OCI-LY3 (cell line): ENCODE measurements around the gene DUOXA1.

Experiments
- EZH2phosphoT487 ChIP-seq: fragments of 200-600 bp; shearing (Covaris generic); IDR thresholded peaks from 2 replicates; pipeline ENCODE4 v1.6.1; 2018; ENCODE audit warnings: antibody characterized with exemption, mixed run types, low read depth
- TF ChIP-seq, protein P1 (sequence below): fragments of 200-600, 300-600 bp; sonication (generic); IDR thresholded peaks from 2 replicates; pipeline ENCODE4 v1.5.1; 2014; ENCODE audit warnings: antibody characterized with exemption, low read length, low read depth

DNA sequence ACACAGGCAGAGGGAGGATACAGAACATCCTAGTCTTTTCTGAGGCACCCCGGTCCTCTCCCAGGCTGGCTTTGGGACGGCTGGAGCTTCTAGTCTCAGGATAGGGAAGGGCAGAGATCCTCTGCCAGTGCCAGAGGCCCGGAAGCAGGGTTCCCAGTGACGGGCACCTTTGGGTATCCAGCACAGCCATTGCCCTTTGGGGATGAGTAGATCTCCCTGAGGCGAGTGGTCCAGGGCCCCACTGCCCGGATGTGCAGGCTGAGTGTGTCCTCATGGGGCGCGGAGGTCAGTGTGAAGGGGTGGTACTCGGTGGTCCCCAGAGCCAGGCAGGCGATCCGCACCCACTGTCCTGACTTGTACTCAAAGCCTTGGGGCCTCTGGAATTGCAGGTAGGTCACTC is 34.0 kb downstream of the DUOXA1 start:
- TF ChIP-seq, protein P1, sequence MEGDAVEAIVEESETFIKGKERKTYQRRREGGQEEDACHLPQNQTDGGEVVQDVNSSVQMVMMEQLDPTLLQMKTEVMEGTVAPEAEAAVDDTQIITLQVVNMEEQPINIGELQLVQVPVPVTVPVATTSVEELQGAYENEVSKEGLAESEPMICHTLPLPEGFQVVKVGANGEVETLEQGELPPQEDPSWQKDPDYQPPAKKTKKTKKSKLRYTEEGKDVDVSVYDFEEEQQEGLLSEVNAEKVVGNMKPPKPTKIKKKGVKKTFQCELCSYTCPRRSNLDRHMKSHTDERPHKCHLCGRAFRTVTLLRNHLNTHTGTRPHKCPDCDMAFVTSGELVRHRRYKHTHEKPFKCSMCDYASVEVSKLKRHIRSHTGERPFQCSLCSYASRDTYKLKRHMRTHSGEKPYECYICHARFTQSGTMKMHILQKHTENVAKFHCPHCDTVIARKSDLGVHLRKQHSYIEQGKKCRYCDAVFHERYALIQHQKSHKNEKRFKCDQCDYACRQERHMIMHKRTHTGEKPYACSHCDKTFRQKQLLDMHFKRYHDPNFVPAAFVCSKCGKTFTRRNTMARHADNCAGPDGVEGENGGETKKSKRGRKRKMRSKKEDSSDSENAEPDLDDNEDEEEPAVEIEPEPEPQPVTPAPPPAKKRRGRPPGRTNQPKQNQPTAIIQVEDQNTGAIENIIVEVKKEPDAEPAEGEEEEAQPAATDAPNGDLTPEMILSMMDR = no peak
- TF ChIP-seq EZH2phosphoT487 = no peak
